Left cardiac atrium (tissue), 4 donors: Measurements from ENCODE around the gene ZCCHC14. TPM values are rescaled to one million over a fixed set of nuclear protein-coding genes. Genes with fewer than 3 reads are reported as not detected.

Experiments
- ATAC-seq, 2 donors: fragments of 200-7000 bp; cut with Tn5 transposase; one replicate each; pipeline ENCODE4 v1.9.1; 2020; ENCODE audit warnings: mild to moderate bottlenecking in 2 of 2, moderate library complexity in 2 of 2
- DNase-seq: peaks from one replicate; pipeline ENCODE4 v3.0.0-alpha.2; 2020
- intact Hi-C, 2 donors: fragments of 100-400 bp; cut with DNase I; formaldehyde crosslinking; loops; one replicate each; pipeline versions ENCODE4 v1.14.1 to v1.15.1; 2022 to 2023
- total RNA-seq, 2 donors: library from RNA; stranded (reverse); fragmentation: NEBNext Ultra II Directional; extraction: Animal tissue kit (Norgen Biotek cat#: 25700); gene quantifications; one replicate each; pipeline ENCODE4 v1.2.1, GENCODE V29; 2021
- donor health status: DM: no; HTN: yes; CAD: no.
- donor health status: DM: no; HTN: yes; CAD: no; lungs with severe emphysema.
- donor health status: DM: yes; HTN: yes; CAD: no.
- donor health status: Dilated cardiomyopathy.

The ZCCHC14 gene
- total RNA-seq, 2 donors from 2014 or later: 14.4 to 14.9 TPM

DNA sequence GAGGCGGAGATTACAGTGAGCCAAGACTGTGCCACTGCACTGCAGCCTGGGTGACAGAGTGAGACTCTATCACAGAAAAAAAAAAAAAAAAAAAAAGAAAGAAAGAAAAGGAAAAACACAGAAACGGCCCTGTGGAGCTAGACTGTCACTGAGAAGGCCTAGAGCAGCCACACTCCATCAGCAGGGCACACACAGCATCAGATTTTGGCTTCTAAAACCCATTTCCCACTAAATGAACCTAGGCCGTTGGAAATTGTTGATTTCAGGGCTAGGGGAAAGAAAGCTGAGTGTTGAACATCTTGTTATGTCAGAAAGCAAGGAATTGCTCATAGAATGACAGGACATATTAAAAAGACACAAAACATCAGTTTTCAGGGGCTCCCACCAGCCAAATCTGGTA, 48.9 kb downstream of the ZCCHC14 start:
- intact Hi-C loops: no loop called here
- no peak for DNase-seq
- ATAC-seq: no peak

DNA sequence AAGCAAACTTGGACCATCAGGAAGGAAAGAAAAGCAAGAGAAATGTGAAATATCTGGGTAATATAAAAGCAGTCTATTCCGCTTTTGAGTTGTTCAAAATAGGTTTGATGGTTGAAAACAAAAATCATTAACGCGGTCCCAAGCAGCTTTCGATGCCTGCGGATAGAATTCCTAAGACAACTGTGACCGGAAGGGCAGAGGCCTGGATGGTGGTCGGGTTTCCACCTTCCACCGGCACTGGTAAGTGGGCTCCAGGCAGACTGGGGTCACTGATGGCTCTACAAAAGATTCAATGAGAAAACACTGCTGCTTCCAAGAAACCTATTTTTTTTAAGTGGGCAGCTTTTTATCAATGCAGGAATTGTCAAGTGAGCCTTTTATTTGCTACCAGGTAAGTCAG, 49.8 kb downstream of the ZCCHC14 start:
- intact Hi-C loops: no loop called here
- ATAC-seq: no peak
- DNase-seq: no peak

DNA sequence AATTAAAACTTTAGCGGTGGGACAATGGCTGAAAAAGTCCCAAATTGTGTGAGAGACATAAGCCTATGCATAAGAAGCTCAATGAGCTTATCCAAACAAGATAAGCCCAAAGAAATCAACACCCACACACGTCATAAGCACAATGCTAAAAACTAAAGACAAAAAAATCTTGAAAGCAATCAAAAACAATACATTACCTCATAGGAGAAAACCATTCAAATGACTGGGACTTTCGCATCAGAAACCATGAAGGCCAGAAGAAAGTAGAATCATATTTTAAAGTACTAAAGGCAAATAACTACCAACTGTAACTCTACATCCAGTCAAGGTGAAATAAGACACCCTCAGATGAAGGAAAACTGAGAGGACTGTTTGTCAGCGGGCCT, 50.2 kb downstream of the ZCCHC14 start:
- no peak for DNase-seq
- no peak for ATAC-seq
- intact Hi-C loops: no loop called here

DNA sequence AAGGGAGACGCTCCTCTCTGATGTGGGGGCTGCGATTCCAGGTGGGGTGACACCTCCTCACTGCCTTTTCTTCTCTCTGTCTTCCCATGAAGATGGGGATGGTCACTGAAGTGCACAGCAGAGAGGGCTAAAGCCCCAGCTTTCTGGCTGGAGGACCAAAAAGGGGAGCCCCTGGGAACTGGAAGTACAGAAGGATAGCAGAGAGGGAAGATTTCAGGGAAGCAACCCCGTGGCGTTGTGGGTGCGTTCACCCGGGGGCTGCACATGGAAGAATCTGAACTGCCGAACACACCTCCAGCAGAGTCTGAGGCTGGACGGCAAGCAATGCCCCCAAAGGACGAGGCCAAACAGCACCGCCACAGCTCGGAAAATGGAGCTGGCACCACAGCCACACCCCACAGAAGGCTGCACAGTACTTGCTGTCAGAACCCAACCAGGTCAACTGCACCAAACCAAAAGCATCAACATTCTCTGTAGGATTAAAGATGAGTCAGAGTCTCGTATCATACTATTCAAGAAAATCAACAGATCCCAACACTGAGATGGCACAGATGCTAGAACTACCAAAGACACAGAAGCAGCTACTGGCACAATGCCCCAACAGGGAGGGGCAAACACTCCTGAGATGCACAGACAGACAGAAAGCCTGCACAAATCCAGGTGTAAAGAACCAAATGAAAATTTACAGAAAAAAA, 50.8 kb downstream of the ZCCHC14 start:
- ATAC-seq (no peak), DNase-seq (no peak)
- intact Hi-C loops: no loop called here

DNA sequence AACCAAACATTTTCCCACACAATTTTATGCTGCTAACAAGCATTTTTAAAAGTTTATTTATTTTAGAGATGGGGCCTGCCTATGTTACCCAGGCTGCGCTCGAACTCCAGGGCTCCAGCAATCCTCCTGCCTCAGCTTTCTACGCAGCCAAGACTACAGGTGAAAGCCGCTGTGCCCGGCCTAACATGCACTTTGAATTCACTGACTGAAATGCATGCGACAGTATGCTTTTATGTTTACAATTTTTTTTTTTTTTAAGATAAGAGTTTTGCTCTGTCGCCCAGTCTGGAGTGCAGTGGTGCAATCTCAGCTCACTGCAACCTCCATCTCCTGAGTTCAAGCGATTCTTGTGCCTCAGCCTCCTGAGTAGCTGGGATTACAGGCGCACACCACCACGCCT, 52.9 kb downstream of the ZCCHC14 start:
- intact Hi-C loops: no loop called here
- DNase-seq (no peak), ATAC-seq (no peak)

DNA sequence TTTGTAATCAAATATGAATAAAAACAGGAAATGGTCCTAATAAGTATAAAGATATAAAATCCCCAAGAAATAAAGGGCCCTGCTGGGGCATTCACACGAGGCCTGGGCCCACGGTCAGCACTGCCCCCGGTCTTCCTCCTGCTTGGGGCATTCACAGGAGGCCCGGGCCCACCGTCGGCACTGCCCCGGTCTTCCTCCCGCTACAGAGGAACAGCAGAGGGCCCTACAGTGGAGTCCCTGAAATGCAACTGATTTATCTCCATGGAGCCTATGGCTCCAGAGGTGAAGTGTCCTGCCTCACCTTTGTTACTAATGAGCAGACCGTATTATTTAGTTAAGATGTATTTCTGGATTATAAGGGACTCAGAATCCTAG, 54.2 kb downstream of the ZCCHC14 start:
- intact Hi-C loops: no loop called here

DNA sequence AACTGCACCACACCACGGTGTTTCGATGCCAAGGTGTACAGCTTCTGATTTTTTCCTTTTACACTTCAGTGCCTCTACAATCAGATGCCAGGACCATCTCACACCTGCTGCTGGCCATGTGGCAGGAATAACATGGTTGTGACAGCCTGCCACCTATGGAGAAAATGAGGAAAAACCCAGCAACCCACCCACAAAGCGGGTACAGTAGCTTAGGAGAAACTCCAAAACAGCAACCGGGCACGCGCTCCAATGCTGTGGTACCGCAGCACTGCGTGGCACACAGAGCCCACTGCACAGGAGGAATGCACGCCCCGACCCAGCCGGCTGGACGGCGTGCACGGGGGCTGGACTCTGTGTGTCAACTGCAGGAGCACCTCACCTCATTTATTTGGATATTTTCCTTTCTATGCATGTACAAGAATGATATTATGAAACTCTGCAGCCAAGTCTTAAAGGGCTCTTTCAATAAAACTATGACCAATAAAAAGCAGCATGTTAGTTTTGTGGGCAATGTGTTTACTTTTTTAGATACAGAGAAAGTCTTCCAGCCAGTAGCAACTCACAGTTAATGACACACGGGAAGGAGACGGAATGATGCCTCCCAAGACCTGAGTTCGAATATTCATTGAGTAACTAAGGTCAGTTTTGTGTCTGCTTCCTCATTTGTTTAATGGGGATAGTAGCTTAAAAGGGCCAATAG, 54.8 kb downstream of the ZCCHC14 start:
- intact Hi-C loops: no loop called here
- ATAC-seq (no peak), DNase-seq (no peak)

More for the DNA sequence above, 54.2 kb downstream of the ZCCHC14 start:
- ATAC-seq: no peak
- no peak for DNase-seq

DNA sequence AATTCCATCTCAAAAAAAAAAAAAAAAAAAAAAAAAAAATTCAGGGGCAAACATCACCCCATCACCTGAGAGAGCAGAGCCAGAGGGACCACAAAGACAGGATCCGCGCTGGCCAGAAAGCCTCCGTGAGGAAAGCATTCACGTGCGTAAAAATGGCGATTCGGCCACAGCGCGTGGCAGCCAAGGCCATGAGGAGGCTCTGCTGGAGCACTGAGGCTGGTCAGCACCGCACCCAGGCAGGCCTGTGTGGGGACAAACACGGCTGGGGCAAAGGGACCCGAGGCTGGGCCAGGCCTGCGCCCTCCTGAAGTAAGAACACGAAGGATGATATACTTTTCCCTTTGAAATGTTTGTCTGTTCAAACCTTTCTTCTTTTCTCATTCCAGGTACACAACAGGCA, 55.5 kb downstream of the ZCCHC14 start:
- intact Hi-C loops: no loop called here
- DNase-seq (no peak), ATAC-seq (no peak)

DNA sequence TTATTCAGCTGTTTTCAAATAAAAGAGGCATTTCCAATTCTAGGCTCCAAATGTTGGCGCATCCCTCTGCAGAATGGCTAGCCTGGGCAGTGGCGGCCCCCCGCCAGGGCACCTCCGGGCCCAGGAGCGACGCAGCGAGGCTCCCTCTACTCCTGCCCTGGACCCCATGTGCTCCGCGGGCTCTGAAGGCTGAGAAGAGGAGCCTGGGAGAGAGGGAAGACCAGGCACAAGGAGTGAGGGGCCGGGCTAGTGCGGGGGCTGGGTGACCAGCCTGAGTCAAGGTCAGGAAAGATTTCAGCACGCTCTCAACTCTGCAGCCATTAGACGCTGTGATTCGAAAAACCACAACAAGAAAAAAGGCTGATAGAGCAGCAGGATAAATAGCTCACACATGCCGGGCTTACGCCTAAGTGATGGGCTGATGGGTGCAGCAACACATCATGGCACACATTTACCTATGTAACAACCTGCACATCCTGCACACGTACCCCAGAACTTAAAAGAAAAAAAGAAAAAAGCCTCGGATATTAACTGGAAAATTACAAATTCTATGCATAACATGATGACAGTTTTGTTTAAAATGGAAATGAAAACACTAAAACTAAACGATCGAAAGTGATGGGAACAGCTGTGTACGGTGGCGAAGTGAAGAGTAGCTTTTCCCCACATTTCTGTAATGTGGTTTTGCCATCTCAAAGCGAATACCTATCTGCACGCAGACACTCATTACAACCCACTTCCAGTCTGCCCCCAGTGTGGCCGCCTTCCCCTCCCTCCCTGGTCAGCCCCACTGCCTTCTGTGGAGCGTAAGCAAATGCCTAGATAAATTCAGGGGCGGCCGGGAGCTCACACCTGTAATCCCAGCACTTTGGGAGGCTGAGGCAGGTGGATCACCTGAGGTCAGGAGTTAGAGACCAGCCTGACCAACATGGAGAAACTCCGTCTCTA, 56.3 kb downstream of the ZCCHC14 start:
- intact Hi-C loops: no loop called here
- DNase-seq (no peak), ATAC-seq (peak in 1 of 2 donors; percentile 59)

DNA sequence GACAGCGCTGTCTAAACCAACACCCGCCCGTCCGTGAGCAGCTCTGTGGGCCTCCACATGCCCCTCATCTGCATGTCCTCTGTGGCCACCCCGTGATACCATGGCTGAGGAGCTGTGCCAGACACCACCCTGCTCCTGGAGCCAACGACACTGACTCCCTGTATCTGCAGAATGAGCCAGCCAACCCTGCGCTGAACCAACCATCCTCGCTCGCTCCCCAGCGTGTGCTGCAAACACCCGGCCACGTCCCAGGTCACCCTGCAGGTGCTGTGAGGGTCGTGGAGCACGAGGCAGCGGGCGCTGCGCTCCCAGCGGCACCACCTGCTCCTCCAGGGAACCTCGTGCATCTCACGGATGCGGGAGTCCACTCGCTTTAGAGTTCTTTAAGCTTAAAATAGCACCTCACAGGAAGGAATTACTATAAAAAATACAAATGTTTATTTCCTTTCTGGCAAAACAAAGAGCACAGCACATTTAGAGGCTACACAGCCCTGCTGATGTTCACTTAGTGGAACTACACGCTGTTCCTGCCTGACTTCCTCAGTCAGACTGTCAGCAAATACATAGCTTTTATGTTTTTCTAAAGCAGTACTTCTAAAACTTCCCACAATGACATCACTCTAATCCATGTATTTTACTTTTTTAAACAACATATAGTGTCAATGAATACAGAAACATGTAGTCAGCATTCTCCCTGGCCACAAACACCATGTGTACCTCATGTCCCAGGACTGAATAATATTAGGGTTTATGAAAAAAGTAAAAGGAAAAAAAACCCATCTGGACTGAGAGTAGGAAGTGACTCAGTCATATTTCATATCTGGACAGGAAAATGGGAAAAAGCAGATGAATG, 57.2 kb downstream of the ZCCHC14 start:
- intact Hi-C loops: no loop called here
- DNase-seq (no peak), ATAC-seq (peak; percentile 52 to 54)

DNA sequence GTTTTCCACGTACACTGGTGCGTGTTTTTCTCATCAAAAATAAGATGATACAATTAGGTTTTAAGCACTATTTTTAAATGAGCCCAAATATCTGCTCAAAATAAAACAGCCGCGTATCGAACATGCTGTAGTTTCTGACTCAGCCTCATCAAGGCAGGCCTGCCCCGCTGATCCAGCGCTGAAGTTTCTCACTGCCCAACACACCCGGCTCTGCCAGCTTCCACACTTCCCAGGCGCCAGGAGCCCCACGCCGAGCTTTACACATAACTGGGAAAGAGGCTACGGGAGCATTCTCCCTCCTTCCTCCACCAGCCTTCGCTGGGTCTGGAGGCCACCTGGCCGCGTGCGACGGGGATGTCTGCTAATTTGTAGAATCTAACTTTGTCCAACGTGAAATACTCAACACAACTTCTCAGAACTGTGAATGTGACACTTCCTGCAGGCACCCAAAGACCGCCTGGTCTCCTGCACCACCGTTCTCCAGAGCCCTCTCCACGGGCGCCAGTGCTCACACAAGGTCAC, 58.6 kb downstream of the ZCCHC14 start:
- ATAC-seq (no peak), DNase-seq (no peak)
- intact Hi-C loops: no loop called here

DNA sequence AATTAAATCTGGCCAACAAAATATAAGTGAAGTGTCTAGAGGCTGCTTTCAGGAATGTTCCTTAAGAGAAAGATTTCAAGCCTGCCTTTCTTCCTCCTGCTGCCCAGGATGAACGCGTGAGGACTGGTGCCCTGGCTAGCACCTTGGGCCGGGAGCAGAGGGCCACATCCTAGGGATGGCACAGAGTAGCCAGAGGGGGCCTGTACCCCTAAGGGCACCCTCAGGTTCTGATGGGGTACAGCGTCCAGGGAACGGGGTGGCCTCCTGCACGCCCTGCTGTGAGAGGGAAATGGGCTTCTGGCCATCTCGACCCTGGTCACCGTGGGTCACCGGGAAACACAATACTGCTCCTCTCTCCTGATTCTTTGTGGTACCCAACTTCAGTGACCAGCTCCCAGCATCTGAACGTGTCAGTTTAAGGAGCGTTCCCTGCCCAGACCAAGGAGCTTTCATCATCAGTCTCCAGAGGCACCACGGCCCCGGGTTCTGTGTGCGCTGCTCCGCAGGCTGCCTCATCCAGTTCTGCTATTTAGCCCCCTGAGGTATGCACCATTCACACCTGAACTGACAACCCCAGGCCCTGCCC, 60.4 kb downstream of the ZCCHC14 start:
- ATAC-seq: no peak
- no peak for DNase-seq
- intact Hi-C loops: no loop called here

DNA sequence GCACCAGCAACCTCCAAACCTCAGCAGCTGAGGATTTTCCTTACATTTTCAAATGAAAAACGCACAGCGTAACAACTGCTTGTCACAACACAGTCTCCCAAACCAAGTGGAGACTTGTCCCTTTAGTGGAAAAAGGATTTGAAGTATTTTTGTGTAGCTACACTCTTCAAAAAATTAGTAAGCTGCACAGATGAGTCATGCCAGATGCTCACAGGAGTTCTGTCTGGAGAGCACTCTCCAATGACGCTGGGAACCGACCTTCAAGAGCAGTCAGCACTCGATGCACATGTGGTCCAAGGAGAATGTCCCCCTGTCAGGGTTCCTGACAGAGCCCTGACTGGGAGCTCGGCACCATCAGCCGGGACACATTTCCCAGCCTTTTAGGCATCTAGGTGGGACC, 60.9 kb downstream of the ZCCHC14 start:
- intact Hi-C loops: no loop called here
- ATAC-seq (peak in 1 of 2 donors; percentile 68), DNase-seq (no peak)

DNA sequence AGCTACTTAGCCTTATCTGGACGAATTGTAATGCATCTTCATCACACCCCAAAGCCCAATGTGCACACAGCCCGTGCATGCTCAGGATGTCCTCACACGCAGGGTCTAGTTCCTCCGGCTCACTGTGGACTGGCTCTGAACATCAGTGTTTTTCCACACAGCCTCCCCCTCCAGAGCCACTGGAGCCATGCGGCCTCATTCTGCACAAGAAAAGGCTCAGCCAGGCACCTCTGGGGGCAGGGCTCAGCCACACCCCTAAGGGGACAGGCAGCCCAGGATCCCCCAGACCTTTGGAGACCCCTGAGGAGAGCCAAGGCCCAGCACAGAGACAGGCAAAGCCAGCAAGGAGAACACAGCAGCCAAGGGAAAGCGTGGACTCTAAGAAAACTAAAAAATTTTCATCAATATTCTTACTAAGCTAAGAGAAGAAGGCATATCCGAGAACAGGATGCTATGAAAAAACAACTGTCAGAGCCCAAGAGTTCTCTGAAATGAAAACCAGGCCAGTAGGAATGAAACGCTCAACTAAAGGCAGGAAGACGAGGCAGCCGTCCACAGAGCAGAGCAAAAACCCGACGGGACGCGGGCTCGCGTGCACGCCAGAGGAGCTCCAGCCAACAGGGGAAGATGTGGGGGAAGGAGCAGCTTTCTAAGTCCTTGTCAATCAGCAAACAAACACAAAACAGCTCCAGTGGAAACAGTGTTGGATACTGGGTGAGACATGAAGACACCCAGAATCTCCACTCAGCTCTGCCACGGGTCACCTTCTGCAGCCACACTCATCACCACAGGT, 66.2 kb downstream of the ZCCHC14 start:
- no peak for ATAC-seq
- intact Hi-C loops: no loop called here
- no peak for DNase-seq

DNA sequence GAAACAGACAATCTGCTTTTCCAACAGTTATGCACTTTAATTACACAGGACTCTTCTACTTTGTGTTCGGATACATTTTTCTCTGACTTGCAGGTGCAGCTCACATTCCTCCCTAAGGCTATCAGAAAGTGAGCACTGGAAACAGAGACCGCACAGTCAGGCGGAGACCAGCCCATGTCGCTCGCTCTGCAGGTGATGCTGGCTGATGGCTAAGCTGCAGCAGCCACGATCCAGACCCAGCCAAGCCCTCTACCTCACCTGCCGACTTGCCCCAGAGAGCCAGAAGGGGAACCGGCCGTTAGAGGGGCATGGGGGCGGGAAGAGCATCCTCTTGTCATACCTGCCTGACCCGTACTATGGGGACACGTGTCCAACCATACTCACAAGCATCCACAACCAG, 66.9 kb downstream of the ZCCHC14 start:
- intact Hi-C loops: no loop called here
- ATAC-seq (no peak), DNase-seq (no peak)

DNA sequence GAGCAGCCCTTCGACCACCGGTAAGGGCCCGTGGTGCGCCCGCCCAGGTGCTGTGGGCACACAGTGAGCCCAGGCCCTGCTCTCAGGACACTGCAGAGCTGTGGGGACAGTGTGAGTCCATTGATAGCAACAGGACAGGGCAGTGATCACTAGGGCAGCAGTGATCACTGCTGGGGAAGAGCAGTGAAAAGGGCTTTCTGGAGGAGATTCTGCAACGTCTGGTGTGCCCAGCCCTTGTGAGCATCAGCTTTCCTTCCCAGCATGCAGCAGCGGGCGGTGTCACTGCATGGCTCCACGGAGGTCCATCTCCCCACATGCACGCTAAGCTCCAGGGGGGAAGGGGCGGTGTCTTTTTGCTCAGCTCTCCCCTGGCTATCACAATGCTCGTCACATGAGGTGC, 68.6 kb downstream of the ZCCHC14 start:
- ATAC-seq: no peak
- no peak for DNase-seq
- intact Hi-C loops: no loop called here

DNA sequence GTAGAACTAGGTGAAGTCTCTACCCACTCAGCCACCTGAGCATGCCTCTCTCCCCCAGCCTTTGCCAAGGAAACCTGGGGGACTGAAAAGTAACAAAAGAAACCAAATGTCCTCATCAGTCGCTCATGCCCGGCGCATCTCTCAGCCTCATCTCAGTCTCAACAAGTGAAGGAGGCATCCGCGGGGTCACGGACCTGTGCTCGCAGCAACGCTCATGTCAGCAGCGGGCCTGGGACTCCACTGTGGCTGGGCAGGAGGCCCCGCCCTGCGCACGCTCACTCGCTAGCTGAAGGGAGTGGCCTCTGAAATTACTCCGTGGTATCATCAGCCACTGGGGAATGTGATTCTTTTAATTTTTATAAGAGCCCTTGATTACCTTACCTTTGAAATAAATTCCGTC, 69.4 kb downstream of the ZCCHC14 start:
- ATAC-seq (no peak), DNase-seq (no peak)
- intact Hi-C loops: no loop called here

DNA sequence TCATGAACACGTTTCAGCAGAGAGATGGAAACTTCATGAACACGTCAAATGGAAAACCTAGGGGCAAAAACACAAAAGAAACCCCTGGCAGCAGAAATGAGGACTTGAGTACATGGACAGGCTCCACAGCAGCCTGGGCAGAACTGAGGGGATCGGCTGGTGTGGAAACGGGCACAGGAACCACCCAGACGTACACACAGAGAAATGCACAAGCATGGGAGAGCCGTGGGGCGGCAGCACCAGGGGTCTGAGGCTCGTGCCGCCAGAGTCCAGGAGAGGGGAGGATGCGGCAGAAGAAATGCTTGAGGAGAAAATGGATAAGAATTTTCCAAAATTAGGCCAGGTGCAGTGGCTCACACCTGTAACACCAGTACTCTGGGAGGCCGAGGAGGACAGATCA, 70.7 kb downstream of the ZCCHC14 start:
- DNase-seq (no peak), ATAC-seq (no peak)
- intact Hi-C loops: no loop called here
